KMS-11 (cell line): Measurements from ENCODE around the gene BMPER.

Experiments
- H2AFZ ChIP-seq: fragments of 200-600 bp; sonication (generic); 2 replicates; pipeline ENCODE4 v1.6.1; 2016; ENCODE audit warnings: antibody characterized with exemption, mixed run types, low read depth
- H3K27ac ChIP-seq: fragments of 200-600 bp; sonication (generic); 2 replicates; pipeline ENCODE4 v1.6.1; 2016; ENCODE audit warnings: mild to moderate bottlenecking, mixed run types
- H3K27me3 ChIP-seq: fragments of 200-600 bp; sonication (generic); 2 replicates; pipeline ENCODE4 v1.6.1; 2017; ENCODE audit warnings: mild to moderate bottlenecking, low read depth, mixed run types, moderate library complexity; ENCODE audit not compliant: insufficient read depth
- H3K36me3 ChIP-seq: fragments of 200-600 bp; sonication (generic); 2 replicates; pipeline ENCODE4 v1.6.1; 2017; ENCODE audit warnings: mild to moderate bottlenecking, mixed run types; ENCODE audit not compliant: insufficient read depth
- H3K4me1 ChIP-seq: fragments of 200-600 bp; sonication (generic); 2 replicates; pipeline ENCODE4 v1.6.1; 2016; ENCODE audit warnings: mild to moderate bottlenecking, low read depth, mixed run types; ENCODE audit not compliant: poor library complexity, severe bottlenecking
- H3K4me2 ChIP-seq: fragments of 200-600 bp; sonication (generic); 2 replicates; pipeline ENCODE4 v1.7.0; 2016; ENCODE audit warnings: mild to moderate bottlenecking, mixed run types
- H3K4me3 ChIP-seq: fragments of 200-600 bp; sonication (generic); IDR thresholded peaks from 2 replicates; pipeline ENCODE4 v1.6.1; 2017; ENCODE audit warnings: low read depth, low read length, mixed read lengths; ENCODE audit not compliant: insufficient read depth
- H3K79me2 ChIP-seq: fragments of 200-600 bp; sonication (generic); 2 replicates; pipeline ENCODE4 v1.6.1; 2016; ENCODE audit warnings: low read depth, mixed run types; ENCODE audit not compliant: insufficient read depth
- H3K9ac ChIP-seq: fragments of 200-600 bp; sonication (generic); 2 replicates; pipeline ENCODE4 v1.6.1; 2016; ENCODE audit warnings: mild to moderate bottlenecking, mixed run types
- H4K20me1 ChIP-seq: fragments of 200-600 bp; sonication (generic); 2 replicates; pipeline ENCODE4 v1.6.1; 2016; ENCODE audit warnings: mild to moderate bottlenecking, mixed run types; ENCODE audit not compliant: insufficient read depth
- CTCF ChIP-seq: fragments of 200-600 bp; sonication (generic); conservative IDR thresholded peaks from 2 replicates; pipeline ENCODE4 v1.6.1; 2017; ENCODE audit warnings: low read depth, mild to moderate bottlenecking, antibody characterized with exemption, low read length, moderate library complexity, mixed read lengths

Gene BMPER

GRCh38 chr7:33923440-33924229, 18.3 kb downstream of the BMPER start:
- Histone ChIP-seq H3K9ac (no peak overlapping the region), H3K4me2 (no peak overlapping the region), H2AFZ (no peak overlapping the region), H3K27me3 (no peaks in the 10 kb centered on the region), H3K36me3 (no peaks in the 10 kb centered on the region), H3K4me1 (no peaks in the 10 kb centered on the region), H3K4me3 (no peak overlapping the region), H3K79me2 (no peaks in the 10 kb centered on the region), H4K20me1 (no peaks in the 10 kb centered on the region), H3K27ac (no peak overlapping the region)
- no peak for TF ChIP-seq CTCF

DNA sequence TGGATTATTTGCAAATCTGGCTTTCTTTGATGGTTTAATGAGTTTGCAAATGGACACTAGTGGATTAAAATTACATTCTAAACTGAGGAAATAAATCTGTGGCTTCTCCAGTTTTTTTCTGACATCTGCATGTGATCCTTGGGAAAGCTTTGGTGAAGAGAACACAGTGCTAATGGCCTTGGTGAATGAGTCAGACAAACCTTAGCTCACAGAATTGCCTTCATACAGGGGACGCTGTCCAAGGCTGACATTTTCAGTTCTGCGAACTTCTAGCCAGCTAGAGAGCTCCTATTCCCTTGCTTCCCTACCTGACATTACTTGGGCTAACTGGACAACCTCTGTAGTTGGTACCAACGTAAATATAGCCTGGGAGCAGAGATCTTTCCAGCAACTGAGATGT, 21.2 kb downstream of the BMPER start:
- Histone ChIP-seq H3K4me2 (no peak overlapping the region), H3K4me3 (no peak overlapping the region), H3K79me2 (no peaks in the 10 kb centered on the region), H3K27ac (no peak overlapping the region), H3K4me1 (no peaks in the 10 kb centered on the region), H4K20me1 (no peaks in the 10 kb centered on the region), H3K9ac (no peak overlapping the region), H3K36me3 (no peaks in the 10 kb centered on the region), H3K27me3 (no peaks in the 10 kb centered on the region), H2AFZ (no peak overlapping the region)
- no peak for TF ChIP-seq CTCF

DNA sequence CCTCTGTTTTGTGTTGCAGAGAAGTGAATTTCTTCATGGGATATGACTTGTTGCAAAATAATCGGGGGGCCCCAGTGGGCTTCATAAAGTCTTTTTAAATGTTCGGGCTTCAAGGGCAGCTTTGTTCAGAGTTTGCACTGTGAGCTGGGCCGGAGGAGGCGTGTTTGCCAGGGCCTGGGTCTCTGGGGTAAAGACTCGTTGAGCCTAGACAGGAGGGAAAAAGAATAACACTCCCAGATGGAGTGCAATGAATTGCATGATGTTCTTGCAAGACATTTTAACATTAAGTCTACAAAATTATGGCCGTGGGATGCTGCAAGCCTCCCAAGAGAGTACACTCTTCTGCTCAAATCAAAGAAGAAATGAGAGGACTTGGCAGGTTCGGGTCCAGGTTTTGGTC, 23.6 kb downstream of the BMPER start:
- Histone ChIP-seq H3K9ac (no peak overlapping the region), H3K4me1 (peaks cover 4% of the 10 kb centered on the region), H3K4me3 (no peak overlapping the region), H3K79me2 (no peaks in the 10 kb centered on the region), H3K36me3 (no peaks in the 10 kb centered on the region), H3K4me2 (no peak overlapping the region), H2AFZ (no peak overlapping the region), H3K27ac (no peak overlapping the region), H4K20me1 (no peaks in the 10 kb centered on the region), H3K27me3 (no peaks in the 10 kb centered on the region)
- TF ChIP-seq CTCF: no peak

DNA sequence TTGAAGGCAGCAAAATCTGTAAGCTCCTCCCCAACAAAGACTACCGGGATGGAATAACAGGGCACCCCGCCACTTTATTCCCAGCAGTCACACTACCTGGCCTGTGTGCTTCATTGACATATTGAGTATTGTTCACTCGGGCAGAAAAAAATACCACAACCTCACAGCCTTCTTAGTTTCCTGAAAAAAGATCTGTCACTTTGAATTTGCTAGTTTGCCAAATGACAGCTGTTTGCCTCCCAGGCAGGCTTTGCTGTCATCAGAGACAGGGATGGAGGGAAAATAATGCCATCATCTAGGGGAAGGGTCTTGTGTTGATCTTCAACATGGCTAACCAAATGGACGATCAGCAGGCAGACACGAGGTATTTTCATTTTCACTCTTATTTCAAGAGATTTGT, 26.9 kb downstream of the BMPER start:
- H3K4me3 ChIP-seq: no peak overlapping the region
- no peaks in the 10 kb centered on the region for H3K36me3 ChIP-seq
- no peaks in the 10 kb centered on the region for H3K27me3 ChIP-seq
- no peaks in the 10 kb centered on the region for H4K20me1 ChIP-seq
- no peak overlapping the region for H2AFZ ChIP-seq
- H3K79me2 ChIP-seq: no peaks in the 10 kb centered on the region
- H3K27ac ChIP-seq: no peak overlapping the region
- TF ChIP-seq CTCF: no peak
- no peak overlapping the region for H3K4me2 ChIP-seq
- H3K4me1 ChIP-seq: peaks cover 4% of the 10 kb centered on the region
- no peak overlapping the region for H3K9ac ChIP-seq
